DOHH2 (cell line): ENCODE measurements around the gene SRPK2.

ENCODE experiments used
- H3F3A ChIP-seq: fragments of 200-600 bp; sonication (generic), shearing (Covaris generic); 2 replicates; pipeline ENCODE4 v1.6.0; 2016; ENCODE audit warnings: antibody characterized with exemption, mild to moderate bottlenecking; ENCODE audit not compliant: control insufficient read depth, insufficient read depth
- H3K27ac ChIP-seq: fragments of 200-600 bp; sonication (generic); 2 replicates; pipeline ENCODE4 v1.5.1; 2014; ENCODE audit warnings: low read depth, mild to moderate bottlenecking, low read length, moderate library complexity
- H3K27me3 ChIP-seq: fragments of 200-600 bp; sonication (generic); 2 replicates; pipeline ENCODE4 v1.6.1; 2014; ENCODE audit warnings: mild to moderate bottlenecking, low read length, mixed read lengths; ENCODE audit not compliant: control insufficient read depth
- H3K36me3 ChIP-seq: fragments of 200-600 bp; sonication (generic); 2 replicates; pipeline ENCODE4 v1.6.1; 2014; ENCODE audit warnings: mild to moderate bottlenecking, low read length, moderate library complexity, mixed read lengths; ENCODE audit not compliant: control insufficient read depth
- H3K4me1 ChIP-seq: fragments of 200-600 bp; sonication (generic); 2 replicates; pipeline ENCODE4 v1.6.1; 2014; ENCODE audit warnings: mild to moderate bottlenecking, low read length, mixed read lengths; ENCODE audit not compliant: control insufficient read depth
- H3K4me2 ChIP-seq: fragments of 200-600 bp; sonication (generic); 2 replicates; pipeline ENCODE4 v1.6.0; 2014; ENCODE audit warnings: mild to moderate bottlenecking, low read length, moderate library complexity
- H3K4me3 ChIP-seq: fragments of 200-600 bp; sonication (generic); 2 replicates; pipeline ENCODE4 v1.5.1; 2014; ENCODE audit warnings: mild to moderate bottlenecking, low read length, mixed read lengths
- H3K79me2 ChIP-seq: fragments of 200-600 bp; sonication (generic); 2 replicates; pipeline ENCODE4 v1.6.1; 2014; ENCODE audit warnings: mild to moderate bottlenecking, low read length, mixed read lengths; ENCODE audit not compliant: control insufficient read depth
- H3K9me2 ChIP-seq: fragments of 200-600 bp; sonication (generic); replicated peaks from 2 replicates; pipeline ENCODE4 v1.6.1; 2014; ENCODE audit warnings: mild to moderate bottlenecking, low read length, mixed read lengths; ENCODE audit not compliant: control insufficient read depth
- H3K9me3 ChIP-seq: fragments of 200-600 bp; sonication (generic); 2 replicates; pipeline ENCODE4 v1.6.1; 2014; ENCODE audit warnings: antibody characterized with exemption, low read length, mixed read lengths; ENCODE audit not compliant: control insufficient read depth, insufficient read depth
- H4K20me1 ChIP-seq: fragments of 200-600 bp; sonication (generic); 2 replicates; pipeline ENCODE4 v1.6.0; 2014; ENCODE audit warnings: low read depth, mild to moderate bottlenecking, antibody characterized with exemption, low read length, moderate library complexity; ENCODE audit not compliant: control insufficient read depth, insufficient read depth
- CTCF ChIP-seq: fragments of 200-600 bp; sonication (generic); IDR thresholded peaks from one replicate; pipeline ENCODE4 v1.5.1; 2014; ENCODE audit warnings: antibody characterized with exemption, mild to moderate bottlenecking, low read depth, low read length; ENCODE audit not compliant: poor library complexity, severe bottlenecking
- EZH2phosphoT487 ChIP-seq: fragments of 200-600 bp; sonication (generic); IDR thresholded peaks from 2 replicates; pipeline ENCODE4 v1.6.1; 2017; ENCODE audit warnings: borderline replicate concordance, mild to moderate bottlenecking, antibody characterized with exemption, low read length, moderate library complexity, mixed read lengths

The SRPK2 gene

GRCh38 chr7:105289704-105290103 is 99.0 kb downstream of the SRPK2 start:
- no peaks in the 10 kb centered on the region for H3K79me2 ChIP-seq

GRCh38 chr7:105286441-105286840 is 102.3 kb downstream of the SRPK2 start:
- no peak overlapping the region for H3K27ac ChIP-seq
- H3K9me3 ChIP-seq, result no peaks in the 10 kb centered on the region
- no peaks in the 10 kb centered on the region for H3K4me1 ChIP-seq
- no peak overlapping the region for H3K4me3 ChIP-seq
- H3K36me3 ChIP-seq, result no peaks in the 10 kb centered on the region
- no peaks in the 10 kb centered on the region for H3K79me2 ChIP-seq
- H3K9me2 ChIP-seq, result no peaks in the 10 kb centered on the region
- H3F3A ChIP-seq, result no peaks in the 10 kb centered on the region
- no peaks in the 10 kb centered on the region for H4K20me1 ChIP-seq
- no peaks in the 10 kb centered on the region for H3K27me3 ChIP-seq
- no peak for TF ChIP-seq EZH2phosphoT487
- no peak for TF ChIP-seq CTCF
- H3K4me2 ChIP-seq, result no peak overlapping the region

More at GRCh38 chr7:105289704-105290103, 99.0 kb downstream of the SRPK2 start:
- no peaks in the 10 kb centered on the region for H3K36me3 ChIP-seq
- no peaks in the 10 kb centered on the region for H3K4me1 ChIP-seq
- H3K27me3 ChIP-seq, result no peaks in the 10 kb centered on the region
- H3K27ac ChIP-seq, result no peak overlapping the region
- no peak overlapping the region for H3K4me3 ChIP-seq
- no peak overlapping the region for H3K4me2 ChIP-seq
- TF ChIP-seq CTCF, result no peak
- no peak for TF ChIP-seq EZH2phosphoT487
- H3K9me2 ChIP-seq, result no peaks in the 10 kb centered on the region
- no peaks in the 10 kb centered on the region for H4K20me1 ChIP-seq
- no peaks in the 10 kb centered on the region for H3K9me3 ChIP-seq
- no peaks in the 10 kb centered on the region for H3F3A ChIP-seq

GRCh38 chr7:105285118-105285874 is 103.4 kb downstream of the SRPK2 start:
- Histone ChIP-seq H3K9me3 (no peaks in the 10 kb centered on the region), H3K27ac (no peak overlapping the region), H3K9me2 (no peaks in the 10 kb centered on the region), H3K4me1 (no peaks in the 10 kb centered on the region), H3K27me3 (no peaks in the 10 kb centered on the region), H3K36me3 (no peaks in the 10 kb centered on the region), H3K79me2 (no peaks in the 10 kb centered on the region), H4K20me1 (no peaks in the 10 kb centered on the region), H3K4me3 (no peak overlapping the region), H3K4me2 (no peak overlapping the region), H3F3A (no peaks in the 10 kb centered on the region)
- TF ChIP-seq CTCF, result no peak
